BE2C (cell line): ENCODE measurements around the gene ZBTB9.

ENCODE experiments used
- DNase-seq: peaks from one replicate; pipeline ENCODE4 v3.0.0-alpha.2; 2020
- H3K27me3 ChIP-seq: fragments of 250-450 bp; sonication (Bioruptor Pico); 2 replicates; pipeline ENCODE4 v1.5.1; 2020; ENCODE audit warnings: mild to moderate bottlenecking
- H3K36me3 ChIP-seq: fragments of 250-450 bp; sonication (Bioruptor Pico); 2 replicates; pipeline ENCODE4 v1.5.1; 2020; ENCODE audit warnings: mild to moderate bottlenecking
- H3K4me1 ChIP-seq: fragments of 250-450 bp; sonication (Bioruptor Pico); 2 replicates; pipeline ENCODE4 v1.5.1; 2020
- H3K4me3 ChIP-seq: 2 replicates; pipeline ENCODE4 v1.5.1; 2011; ENCODE audit warnings: low read depth, low read length
- H3K9me3 ChIP-seq: fragments of 250-450 bp; sonication (Bioruptor Pico); 2 replicates; pipeline ENCODE4 v1.5.1; 2020
- CTCF ChIP-seq: IDR thresholded peaks from 2 replicates; pipeline ENCODE4 v1.5.1; 2012; ENCODE audit warnings: mild to moderate bottlenecking, low read depth, low read length

The ZBTB9 gene

GRCh38 chr6:33410050-33410710, 44.2 kb upstream of the ZBTB9 start:
- H3K4me1 ChIP-seq, result peaks cover 3% of the 10 kb centered on the region; the same call in 1 of the 2 replicates
- H3K9me3 ChIP-seq, result no peaks in the 10 kb centered on the region
- no peaks in the 10 kb centered on the region for H3K27me3 ChIP-seq
- peaks cover 51% of the 10 kb centered on the region for H3K36me3 ChIP-seq
- no peak for TF ChIP-seq CTCF
- peak overlapping the region; percentile 69 for H3K4me3 ChIP-seq
- peak; percentile 98 for DNase-seq

GRCh38 chr6:33410711-33411631, 43.4 kb upstream of the ZBTB9 start, which contains the start of gene PHF1:
TSS of gene PHF1 (plus strand) at chr6:33411014. CDS start at chr6:33412264, 1,250 bp downstream.
- DNase-seq, result no peak
- Histone ChIP-seq H3K36me3 (peaks cover 51% of the 10 kb centered on the region), H3K4me3 (peak within 1 kb of the TSS; percentile 69), H3K27me3 (no peaks in the 10 kb centered on the region), H3K9me3 (no peaks in the 10 kb centered on the region), H3K4me1 (peaks cover 3% of the 10 kb centered on the region; the same call in 1 of the 2 replicates)
- TF ChIP-seq CTCF, result no peak

- TF ChIP-seq CTCF, result no peak
- DNase-seq, result no peak
- no peaks in the 10 kb centered on the region for H3K27me3 ChIP-seq
- no peaks in the 10 kb centered on the region for H3K9me3 ChIP-seq
- peak overlapping the region; percentile 69 for H3K4me3 ChIP-seq
- peaks cover 49% of the 10 kb centered on the region for H3K36me3 ChIP-seq
- peaks cover 3% of the 10 kb centered on the region; the same call in 1 of the 2 replicates for H3K4me1 ChIP-seq
These were observed 42.8 kb upstream of the ZBTB9 start for GRCh38 chr6:33411632-33412005.

- TF ChIP-seq CTCF, result no peak
- DNase-seq, result no peak
- no peaks in the 10 kb centered on the region for H3K9me3 ChIP-seq
- no peak overlapping the region for H3K4me3 ChIP-seq
- H3K4me1 ChIP-seq, result peaks cover 3% of the 10 kb centered on the region; the same call in 1 of the 2 replicates
- no peaks in the 10 kb centered on the region for H3K27me3 ChIP-seq
- peaks cover 44% of the 10 kb centered on the region for H3K36me3 ChIP-seq
These were observed 42.0 kb upstream of the ZBTB9 start for GRCh38 chr6:33412140-33413009.

DNA sequence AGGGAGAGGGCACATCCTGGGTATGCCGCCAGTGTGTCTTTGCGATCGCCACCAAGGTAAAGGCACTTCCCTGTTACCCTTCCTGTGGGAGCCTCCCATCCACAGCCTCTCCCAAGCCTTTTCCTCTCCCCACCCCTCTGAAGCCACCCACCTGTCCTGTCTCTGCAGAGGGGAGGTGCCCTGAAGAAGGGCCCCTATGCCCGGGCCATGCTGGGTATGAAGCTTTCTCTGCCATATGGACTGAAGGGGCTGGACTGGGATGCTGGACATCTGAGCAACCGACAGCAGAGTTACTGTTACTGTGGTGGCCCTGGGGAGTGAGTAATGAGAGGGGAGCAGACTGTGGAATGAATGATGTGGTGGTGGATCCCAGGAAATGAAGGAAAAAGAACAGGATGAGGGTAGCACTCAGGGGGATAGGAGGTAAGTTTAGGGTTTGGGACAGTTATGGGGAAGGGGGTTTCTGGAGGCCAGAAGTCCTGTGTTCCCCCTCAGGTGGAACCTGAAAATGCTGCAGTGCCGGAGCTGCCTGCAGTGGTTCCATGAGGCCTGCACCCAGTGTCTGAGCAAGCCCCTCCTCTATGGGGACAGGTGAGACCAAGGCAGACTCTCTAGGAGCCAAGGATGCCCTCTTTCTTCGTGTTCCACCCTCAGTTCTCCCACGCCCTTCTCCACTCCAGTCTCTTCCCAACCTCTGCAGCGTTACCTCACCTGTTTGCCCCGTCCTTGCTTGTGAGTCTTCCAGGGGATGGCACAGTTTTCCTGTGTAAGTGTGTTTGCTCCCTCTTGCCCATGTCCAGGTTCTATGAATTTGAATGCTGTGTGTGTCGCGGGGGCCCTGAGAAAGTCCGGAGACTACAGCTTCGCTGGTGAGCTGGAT, 40.9 kb upstream of the ZBTB9 start:
- H3K9me3 ChIP-seq, result no peaks in the 10 kb centered on the region
- H3K36me3 ChIP-seq, result peaks cover 34% of the 10 kb centered on the region
- peaks cover 5% of the 10 kb centered on the region for H3K4me1 ChIP-seq
- no peaks in the 10 kb centered on the region for H3K27me3 ChIP-seq
- TF ChIP-seq CTCF, result no peak
- no peak overlapping the region for H3K4me3 ChIP-seq
- DNase-seq, result no peak
